ENCODE results near the gene TXN2.

Gene TXN2

GRCh38 chr22:36469094-36469710 lies 12.2 kb downstream of the TXN2 start:
- Histone ChIP-seq H4K91ac (ENCODE audit: low read length) (peak overlapping the region; percentile 48), H2AFZ (ENCODE audit: low read depth, low read length) (no peak overlapping the region), H3K36me3 (ENCODE audit: control insufficient read depth in 1 of 2, insufficient read depth in 2 of 2, low read depth in 1 of 2, low read length in 2 of 2) (peaks cover 24 to 39% of the 10 kb centered on the region in 2 experiments), H4K8ac (ENCODE audit: low read length) (no peak overlapping the region), H3K27me3 (ENCODE audit: control insufficient read depth in 1 of 2, insufficient read depth in 1 of 2, low read length in 2 of 2) (no peaks in the 10 kb centered on the region), H3K14ac (ENCODE audit: low read length in 2 of 2) (peak overlapping the region in 1 of 2 experiments; percentile 44), H3K4ac (ENCODE audit: low read depth in 1 of 2, low read length in 2 of 2) (peak overlapping the region; percentile 42 to 64), H3K18ac (ENCODE audit: low read depth in 1 of 2, low read length in 2 of 2) (peak overlapping the region; percentile 29 to 72), H3K4me2 (ENCODE audit: low read length, poor library complexity, severe bottlenecking) (no peak overlapping the region), H3K9ac (ENCODE audit: low read length) (no peak overlapping the region), H3K27ac (ENCODE audit: low read length, poor library complexity, severe bottlenecking) (peak overlapping the region; percentile 33), H2BK5ac (ENCODE audit: low read depth, low read length, poor library complexity, severe bottlenecking) (peak overlapping the region; percentile 46), H2BK15ac (ENCODE audit: low read depth, poor library complexity, severe bottlenecking) (peak overlapping the region; percentile 17), H2BK120ac (ENCODE audit: low read depth, low read length) (peak overlapping the region; percentile 0), H3K79me1 (replicated peaks; ENCODE audit: low read length, poor library complexity, severe bottlenecking) (peaks cover 10% of the 10 kb centered on the region), H2AK5ac (ENCODE audit: low read length, severe bottlenecking) (peak overlapping the region; percentile 21), H3K23ac (ENCODE audit: low read length in 2 of 2) (no peak overlapping the region), H3K4me1 (ENCODE audit: control insufficient read depth, insufficient read depth, low read depth, low read length) (peaks cover 56% of the 10 kb centered on the region), H2BK12ac (ENCODE audit: low read length in 2 of 2) (peak overlapping the region; percentile 26 to 60), H3K4me3 (ENCODE audit: insufficient read depth in 1 of 2, low read depth in 1 of 2, low read length in 2 of 2) (no peak overlapping the region), H3K9me3 (ENCODE audit: control insufficient read depth, low read length) (no peaks in the 10 kb centered on the region)
- 90% methylated on average over 14 of the region's 14 CpGs for WGBS
- DNase-seq: no peak

DNA sequence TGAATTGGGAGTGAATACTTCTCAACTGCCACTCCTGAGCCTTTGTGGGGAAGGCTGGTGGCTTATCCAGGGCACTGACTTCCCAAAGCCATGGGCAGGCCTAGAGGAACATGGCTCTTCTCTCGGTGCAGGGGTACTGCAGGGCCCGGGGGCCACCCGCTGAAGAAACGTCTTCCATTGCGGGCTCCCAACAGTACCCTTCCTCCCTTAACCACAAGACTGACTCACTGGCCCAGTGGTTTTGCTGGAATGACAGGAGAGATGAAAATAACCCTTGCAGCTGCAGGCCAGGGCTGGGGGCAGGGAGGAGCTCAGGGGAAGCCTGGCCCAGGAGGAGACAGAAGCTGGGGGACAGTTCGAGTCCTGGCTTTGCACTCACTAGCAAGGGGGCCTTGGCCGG lies 13.5 kb downstream of the TXN2 start:
- peak overlapping the region; percentile 7 for H3K4me2 ChIP-seq (ENCODE audit: low read length, poor library complexity, severe bottlenecking)
- H3K4me1 ChIP-seq (ENCODE audit: control insufficient read depth, insufficient read depth, low read depth, low read length): peaks cover 67% of the 10 kb centered on the region
- peak overlapping the region; percentile 66 for H3K9ac ChIP-seq (ENCODE audit: low read length)
- peak overlapping the region; percentile 99 for H4K91ac ChIP-seq (ENCODE audit: low read length)
- H3K27me3 ChIP-seq (ENCODE audit: control insufficient read depth in 1 of 2, insufficient read depth in 1 of 2, low read length in 2 of 2): no peaks in the 10 kb centered on the region
- peak overlapping the region; percentile 94 for H2BK5ac ChIP-seq (ENCODE audit: low read depth, low read length, poor library complexity, severe bottlenecking)
- peak overlapping the region; percentile 90 for H3K27ac ChIP-seq (ENCODE audit: low read length, poor library complexity, severe bottlenecking)
- peak overlapping the region; percentile 31 for H2BK15ac ChIP-seq (ENCODE audit: low read depth, poor library complexity, severe bottlenecking)
- no peaks in the 10 kb centered on the region for H3K9me3 ChIP-seq (ENCODE audit: control insufficient read depth, low read length)
- H4K8ac ChIP-seq (ENCODE audit: low read length): peak overlapping the region; percentile 72
- H3K4me3 ChIP-seq (ENCODE audit: insufficient read depth in 1 of 2, low read depth in 1 of 2, low read length in 2 of 2): peak overlapping the region in 1 of 2 experiments; percentile 49
- peak overlapping the region; percentile 100 for H2AK5ac ChIP-seq (ENCODE audit: low read length, severe bottlenecking)
- H3K14ac ChIP-seq (ENCODE audit: low read length in 2 of 2): peak overlapping the region in 1 of 2 experiments; percentile 64
- WGBS: 2% methylated on average over 3 of the region's 7 CpGs
- H3K18ac ChIP-seq (ENCODE audit: low read depth in 1 of 2, low read length in 2 of 2): peak overlapping the region; percentile 86 to 96
- H2AFZ ChIP-seq (ENCODE audit: low read depth, low read length): no peak overlapping the region
- H2BK12ac ChIP-seq (ENCODE audit: low read length in 2 of 2): peak overlapping the region; percentile 94
- peak overlapping the region; percentile 95 for H2BK120ac ChIP-seq (ENCODE audit: low read depth, low read length)
- H3K79me1 ChIP-seq (replicated peaks; ENCODE audit: low read length, poor library complexity, severe bottlenecking): peaks cover 9% of the 10 kb centered on the region
- peak; percentile 98 for DNase-seq
- H3K4ac ChIP-seq (ENCODE audit: low read depth in 1 of 2, low read length in 2 of 2): peak overlapping the region; percentile 90 to 95
- peaks cover 15 to 29% of the 10 kb centered on the region in 2 experiments for H3K36me3 ChIP-seq (ENCODE audit: control insufficient read depth in 1 of 2, insufficient read depth in 2 of 2, low read depth in 1 of 2, low read length in 2 of 2)
- H3K23ac ChIP-seq (ENCODE audit: low read length in 2 of 2): peak overlapping the region in 1 of 2 experiments; percentile 28

DNA sequence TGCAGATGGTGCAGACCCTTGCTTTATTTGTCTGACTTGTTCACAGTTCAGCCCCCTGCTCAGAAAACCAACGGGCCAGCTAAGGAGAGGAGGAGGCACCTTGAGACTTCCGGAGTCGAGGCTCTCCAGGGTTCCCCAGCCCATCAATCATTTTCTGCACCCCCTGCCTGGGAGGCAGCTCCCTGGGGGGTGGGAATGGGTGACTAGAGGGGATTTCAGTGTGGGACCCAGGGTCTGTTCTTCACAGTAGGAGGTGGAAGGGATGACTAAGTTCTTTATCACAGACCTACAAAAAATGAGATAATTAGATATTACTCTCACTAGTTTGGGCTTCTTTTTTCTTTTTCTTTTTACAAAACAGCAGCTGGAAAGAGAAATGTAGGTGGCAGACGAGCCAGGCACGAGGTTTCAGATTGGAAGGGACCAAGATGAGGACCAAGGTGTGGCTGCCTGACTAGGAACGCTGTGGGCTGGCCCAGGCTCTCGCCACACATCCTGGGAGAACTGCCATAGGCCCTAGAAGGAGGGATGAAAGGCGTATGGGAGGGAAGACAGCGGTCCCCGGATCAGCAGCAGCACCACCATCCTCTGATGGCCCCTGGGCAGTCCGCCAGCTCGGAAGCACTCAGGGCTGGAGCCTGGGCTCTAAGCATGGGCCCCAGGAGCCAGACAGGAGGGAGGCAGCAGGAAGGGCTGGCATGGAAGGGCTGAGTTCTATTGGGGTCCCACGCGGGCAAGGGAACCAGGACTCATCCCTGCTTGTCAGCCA lies 14.2 kb downstream of the TXN2 start:
- H3K36me3 ChIP-seq (ENCODE audit: control insufficient read depth in 1 of 2, insufficient read depth in 2 of 2, low read depth in 1 of 2, low read length in 2 of 2): peaks cover 8 to 23% of the 10 kb centered on the region in 2 experiments
- peak overlapping the region; percentile 99 for H4K91ac ChIP-seq (ENCODE audit: low read length)
- H3K4ac ChIP-seq (ENCODE audit: low read depth in 1 of 2, low read length in 2 of 2): peak overlapping the region; percentile 90 to 95
- H4K8ac ChIP-seq (ENCODE audit: low read length): peak overlapping the region; percentile 89
- H2AFZ ChIP-seq (ENCODE audit: low read depth, low read length): no peak overlapping the region
- peak overlapping the region; percentile 74 for H2BK120ac ChIP-seq (ENCODE audit: low read depth, low read length)
- H2BK15ac ChIP-seq (ENCODE audit: low read depth, poor library complexity, severe bottlenecking): peak overlapping the region; percentile 96
- peaks cover 70% of the 10 kb centered on the region for H3K4me1 ChIP-seq (ENCODE audit: control insufficient read depth, insufficient read depth, low read depth, low read length)
- H3K14ac ChIP-seq (ENCODE audit: low read length in 2 of 2): peak overlapping the region in 1 of 2 experiments; percentile 64
- peak; percentile 87 for DNase-seq
- H3K27ac ChIP-seq (ENCODE audit: low read length, poor library complexity, severe bottlenecking): peak overlapping the region; percentile 90
- H2BK5ac ChIP-seq (ENCODE audit: low read depth, low read length, poor library complexity, severe bottlenecking): peak overlapping the region; percentile 94
- H2BK12ac ChIP-seq (ENCODE audit: low read length in 2 of 2): peak overlapping the region; percentile 92 to 95
- H3K9me3 ChIP-seq (ENCODE audit: control insufficient read depth, low read length): no peaks in the 10 kb centered on the region
- H3K18ac ChIP-seq (ENCODE audit: low read depth in 1 of 2, low read length in 2 of 2): peak overlapping the region; percentile 57 to 96
- no peak overlapping the region for H3K4me2 ChIP-seq (ENCODE audit: low read length, poor library complexity, severe bottlenecking)
- peak overlapping the region; percentile 100 for H2AK5ac ChIP-seq (ENCODE audit: low read length, severe bottlenecking)
- H3K79me1 ChIP-seq (replicated peaks; ENCODE audit: low read length, poor library complexity, severe bottlenecking): peaks cover 8% of the 10 kb centered on the region
- H3K27me3 ChIP-seq (ENCODE audit: control insufficient read depth in 1 of 2, insufficient read depth in 1 of 2, low read length in 2 of 2): no peaks in the 10 kb centered on the region
- no peak overlapping the region for H3K23ac ChIP-seq (ENCODE audit: low read length in 2 of 2)
- peak overlapping the region; percentile 66 for H3K9ac ChIP-seq (ENCODE audit: low read length)
- 34% methylated on average over 11 of the region's 14 CpGs for WGBS
- peak overlapping the region in 1 of 2 experiments; percentile 49 for H3K4me3 ChIP-seq (ENCODE audit: insufficient read depth in 1 of 2, low read depth in 1 of 2, low read length in 2 of 2)

DNA sequence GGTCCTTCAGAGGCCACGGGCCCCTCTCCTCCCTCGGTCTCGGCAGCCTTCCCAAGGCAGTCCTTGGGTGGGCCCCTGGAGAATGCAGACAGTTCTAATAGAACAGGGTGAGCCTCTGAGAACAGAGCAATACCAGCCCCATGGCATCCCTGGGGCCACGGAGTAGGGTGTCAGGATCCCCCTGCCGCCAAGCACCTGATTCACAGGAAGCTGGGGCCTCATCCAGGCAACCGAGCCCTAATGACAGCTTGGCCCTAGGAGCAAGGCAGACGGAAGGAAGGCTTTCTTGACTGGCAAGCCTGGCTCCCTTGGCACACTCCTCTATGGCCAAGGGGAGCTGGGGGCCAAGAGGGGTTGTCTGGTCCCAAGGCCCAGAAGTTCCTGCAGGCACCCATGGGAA lies 15.2 kb downstream of the TXN2 start:
- 91% methylated on average over 7 of the region's 7 CpGs for WGBS
- H2BK120ac ChIP-seq (ENCODE audit: low read depth, low read length): peak overlapping the region; percentile 87
- peaks cover 7% of the 10 kb centered on the region for H3K79me1 ChIP-seq (replicated peaks; ENCODE audit: low read length, poor library complexity, severe bottlenecking)
- H3K27me3 ChIP-seq (ENCODE audit: control insufficient read depth in 1 of 2, insufficient read depth in 1 of 2, low read length in 2 of 2): no peaks in the 10 kb centered on the region
- no peak overlapping the region for H3K4me3 ChIP-seq (ENCODE audit: insufficient read depth in 1 of 2, low read depth in 1 of 2, low read length in 2 of 2)
- peak overlapping the region; percentile 84 to 93 for H3K18ac ChIP-seq (ENCODE audit: low read depth in 1 of 2, low read length in 2 of 2)
- H3K9me3 ChIP-seq (ENCODE audit: control insufficient read depth, low read length): no peaks in the 10 kb centered on the region
- peak overlapping the region; percentile 90 for H3K27ac ChIP-seq (ENCODE audit: low read length, poor library complexity, severe bottlenecking)
- H2BK15ac ChIP-seq (ENCODE audit: low read depth, poor library complexity, severe bottlenecking): peak overlapping the region; percentile 93
- H3K9ac ChIP-seq (ENCODE audit: low read length): no peak overlapping the region
- no peak overlapping the region for H3K4me2 ChIP-seq (ENCODE audit: low read length, poor library complexity, severe bottlenecking)
- DNase-seq: no peak
- peaks cover 72% of the 10 kb centered on the region for H3K4me1 ChIP-seq (ENCODE audit: control insufficient read depth, insufficient read depth, low read depth, low read length)
- H2BK5ac ChIP-seq (ENCODE audit: low read depth, low read length, poor library complexity, severe bottlenecking): peak overlapping the region; percentile 97
- H3K23ac ChIP-seq (ENCODE audit: low read length in 2 of 2): no peak overlapping the region
- peak overlapping the region; percentile 92 to 95 for H2BK12ac ChIP-seq (ENCODE audit: low read length in 2 of 2)
- H3K4ac ChIP-seq (ENCODE audit: low read depth in 1 of 2, low read length in 2 of 2): peak overlapping the region; percentile 88 to 95
- H3K14ac ChIP-seq (ENCODE audit: low read length in 2 of 2): peak overlapping the region in 1 of 2 experiments; percentile 71
- peak overlapping the region; percentile 83 for H4K8ac ChIP-seq (ENCODE audit: low read length)
- H2AK5ac ChIP-seq (ENCODE audit: low read length, severe bottlenecking): peak overlapping the region; percentile 100
- no peak overlapping the region for H2AFZ ChIP-seq (ENCODE audit: low read depth, low read length)
- peaks cover 6 to 15% of the 10 kb centered on the region in 2 experiments for H3K36me3 ChIP-seq (ENCODE audit: control insufficient read depth in 1 of 2, insufficient read depth in 2 of 2, low read depth in 1 of 2, low read length in 2 of 2)
- H4K91ac ChIP-seq (ENCODE audit: low read length): peak overlapping the region; percentile 92
